Adrenal gland (tissue), 12 donors: ENCODE measurements around the gene BTBD18. TPM values are rescaled to one million over a fixed set of nuclear protein-coding genes. Genes with fewer than 3 reads are reported as not detected.

Experiments used
- DNase-seq, 7 donors: peaks; one replicate each; pipeline ENCODE4 v3.0.0-alpha.2; 2019 to 2020
- H3K27ac ChIP-seq, 5 donors: fragments of 200-600 bp; sonication (generic) in 4 of 5; 1 replicate in 3 of 5; 2 replicates in 2 of 5; pipeline versions ENCODE4 v1.5.1 to v1.8.0; 2016 to 2020; ENCODE audit warnings: mild to moderate bottlenecking in 1 of 5
- H3K27me3 ChIP-seq: fragments of 200-600 bp; 2 replicates; pipeline ENCODE4 v1.8.0; 2021
- H3K36me3 ChIP-seq, 2 donors: fragments of 200-600 bp; replicated peaks in 1 of 2; 1 replicate in 1 of 2; 2 replicates in 1 of 2; pipeline versions ENCODE4 v1.5.1 to v1.8.0; 2018 to 2022
- H3K4me1 ChIP-seq, 2 donors: fragments of 200-600 bp; replicated peaks in 1 of 2; 1 replicate in 1 of 2; 2 replicates in 1 of 2; pipeline versions ENCODE4 v1.5.1 to v1.8.0; 2018 to 2021
- H3K4me3 ChIP-seq, 4 donors: fragments of 200-600 bp; sonication (generic) in 3 of 4; one replicate each; pipeline ENCODE4 v1.5.1; 2016 to 2018
- H3K9me3 ChIP-seq, 3 donors: fragments of 200-600 bp; sonication (generic) in 1 of 3; replicated peaks in 1 of 3; 1 replicate in 2 of 3; 2 replicates in 1 of 3; pipeline versions ENCODE4 v1.5.1 to v1.8.0; 2016 to 2021
- CTCF ChIP-seq, 6 experiments: fragments of 450-650 bp in 4 of 6; fragments of 200-600 bp in 2 of 6; sonication (generic) in 1 of 6; IDR thresholded peaks; 1 replicate in 5 of 6; 2 replicates in 1 of 6; pipeline versions ENCODE4 v1.5.1 to v1.8.0; 2016 to 2021; ENCODE audit warnings: antibody characterized with exemption in 6 of 6, mild to moderate bottlenecking in 2 of 6, moderate library complexity in 1 of 6
- POLR2A ChIP-seq, 2 donors: fragments of 450-650 bp; IDR thresholded peaks; one replicate each; pipeline ENCODE4 v1.6.1; 2017; ENCODE audit warnings: antibody characterized with exemption in 2 of 2, mild to moderate bottlenecking in 2 of 2, moderate library complexity in 1 of 2
- WGBS, 4 donors: extraction: QIAGEN DNeasy Blood & Tissue Kit in 2 of 4; methylation state at CpG; one replicate each; pipeline versions ENCODE4 v1.1.5 to v1.1.7; 2013 to 2017; 5-methylcytosine and 5-hydroxymethylcytosine counted together
- intact Hi-C, 2 donors: fragments of 100-400 bp; cut with DNase I; formaldehyde crosslinking; loops; one replicate each; pipeline versions ENCODE4 v1.14.1 to v1.15.0; 2022 to 2023
- polyA plus RNA-seq, 3 donors: library from polyadenylated mRNA; stranded (reverse); fragments of 200-250 nt in 2 of 3; fragments of 350-450 nt in 1 of 3; fragmentation: Illumina TruSeq in 1 of 3; extraction: RNeasy Lipid Tissue Mini Kit (QIAGEN cat#74804) in 1 of 3; gene quantifications; one replicate each; pipeline ENCODE4 v1.2.3, GENCODE V29; 2013 to 2014
- total RNA-seq, 9 donors: library from RNA; depleted of rRNA in 4 of 9; stranded (reverse); fragments of >200 nt in 4 of 9; fragments of 120-200 nt in 1 of 9; fragmentation: NEBNext Ultra II Directional in 1 of 9; extraction: Animal tissue kit (Norgen Biotek cat#: 25700) in 1 of 9; gene quantifications; one replicate each; pipeline versions ENCODE4 v1.1.0 to v1.2.4, GENCODE V29; 2013 to 2023
- donor health status: healthy with polysubstance abuse.
- donor health status: Bipolar disorder and iron deficiency.
- donor health status: DM: yes; HTN: yes; CAD: no.
- donor health status: DM: no; HTN: no; CAD: no.
- donor health status: DM: no; HTN: no; CAD: no.
- donor health status: DM: yes; HTN: yes; CAD: no.

Gene BTBD18
- total and polyA plus RNA-seq, 12 donors = not detected

DNA sequence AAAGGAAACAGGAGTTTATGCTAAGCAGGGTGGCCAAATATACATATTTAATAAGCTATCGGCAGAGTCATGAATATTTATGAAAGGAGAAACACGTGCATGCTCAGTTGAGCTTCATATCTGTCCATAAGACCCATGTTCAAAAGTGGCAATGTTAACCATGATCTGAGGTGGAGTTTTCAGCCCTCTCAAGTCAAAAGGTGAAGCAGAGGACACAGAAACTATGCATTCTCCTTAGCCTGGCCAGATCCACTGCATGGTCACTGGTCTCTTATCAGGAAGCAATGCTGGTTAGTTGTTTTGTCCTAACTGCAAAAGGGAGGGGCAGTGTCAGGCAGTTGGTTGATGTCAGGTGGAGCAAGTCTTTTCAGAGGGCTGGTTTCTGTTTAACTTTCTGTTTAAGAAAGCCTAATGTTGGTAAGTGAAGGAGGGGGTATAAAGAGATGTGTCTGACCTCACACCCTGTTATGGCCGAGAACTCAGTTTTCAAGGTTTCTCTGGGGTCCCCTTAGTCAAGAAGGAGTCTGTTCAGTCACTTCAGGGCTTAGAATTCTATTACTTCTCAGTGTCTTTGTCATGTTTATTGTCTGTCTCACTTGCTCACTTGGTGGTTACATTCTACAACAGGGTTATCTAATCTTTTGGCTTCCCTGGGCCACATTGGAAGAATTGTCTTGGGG is 15.9 kb downstream of the BTBD18 start:
- Histone ChIP-seq H3K4me3 (no peak overlapping the region), H3K4me1 (peaks cover 2% of the 10 kb centered on the region in 2 donors), H3K27ac (no peak overlapping the region), H3K9me3 (no peaks in the 10 kb centered on the region), H3K36me3 (peaks cover 0 to 23% of the 10 kb centered on the region in 2 donors), H3K27me3 (no peaks in the 10 kb centered on the region)
- TF ChIP-seq CTCF (IDR thresholded peaks at IDR 0.05) = no peak
- TF ChIP-seq POLR2A (IDR thresholded peaks at IDR 0.05) = no peak
- intact Hi-C loops = no loop called here
- 78 to 88% (median 82%) methylated on average over 3 of the region's 3 CpGs for WGBS, 4 donors
- DNase-seq = no peak

GRCh38 chr11:57732661-57733060 is 19.0 kb downstream of the BTBD18 start:
- WGBS, 4 donors = 96 to 100% (median 99%) methylated on average over 1 of the region's 1 CpG
- no peak overlapping the region for H3K4me3 ChIP-seq
- intact Hi-C loops = no loop called here
- H3K27ac ChIP-seq = no peak overlapping the region
- TF ChIP-seq POLR2A (IDR thresholded peaks at IDR 0.05) (no peak), CTCF (IDR thresholded peaks at IDR 0.05) (no peak)
- peaks cover 0 to 2% of the 10 kb centered on the region in 2 donors for H3K36me3 ChIP-seq
- no peaks in the 10 kb centered on the region for H3K27me3 ChIP-seq
- H3K4me1 ChIP-seq = no peaks in the 10 kb centered on the region
- no peak for DNase-seq
- no peaks in the 10 kb centered on the region for H3K9me3 ChIP-seq

DNA sequence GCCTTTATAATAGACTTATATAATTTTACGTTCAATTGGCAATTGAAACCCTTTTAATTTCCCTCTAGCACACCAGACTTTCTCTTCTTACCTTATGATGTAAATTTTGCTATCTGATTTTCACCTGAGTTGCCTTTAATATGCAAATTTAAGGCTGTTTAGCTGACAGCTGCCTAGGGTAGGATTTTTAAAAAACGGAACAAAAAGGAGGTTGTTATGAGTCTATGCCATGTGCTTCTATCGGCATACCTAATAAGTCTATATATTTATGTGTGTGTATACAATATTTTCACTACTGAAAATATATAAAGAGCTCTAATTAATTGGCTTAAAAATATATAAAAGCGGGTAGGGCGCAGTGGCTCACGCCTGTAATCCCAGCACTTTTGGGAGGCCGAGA is 22.1 kb downstream of the BTBD18 start:
- Histone ChIP-seq H3K4me3 (no peak overlapping the region), H3K27me3 (no peaks in the 10 kb centered on the region), H3K36me3 (no peaks in the 10 kb centered on the region), H3K9me3 (no peaks in the 10 kb centered on the region), H3K27ac (no peak overlapping the region), H3K4me1 (no peaks in the 10 kb centered on the region)
- WGBS, 4 donors = 93 to 97% (median 94%) methylated on average over 7 of the region's 7 CpGs
- no peak for DNase-seq
- TF ChIP-seq POLR2A (IDR thresholded peaks at IDR 0.05) (no peak), CTCF (IDR thresholded peaks at IDR 0.05) (no peak)
- intact Hi-C loops = no loop called here

DNA sequence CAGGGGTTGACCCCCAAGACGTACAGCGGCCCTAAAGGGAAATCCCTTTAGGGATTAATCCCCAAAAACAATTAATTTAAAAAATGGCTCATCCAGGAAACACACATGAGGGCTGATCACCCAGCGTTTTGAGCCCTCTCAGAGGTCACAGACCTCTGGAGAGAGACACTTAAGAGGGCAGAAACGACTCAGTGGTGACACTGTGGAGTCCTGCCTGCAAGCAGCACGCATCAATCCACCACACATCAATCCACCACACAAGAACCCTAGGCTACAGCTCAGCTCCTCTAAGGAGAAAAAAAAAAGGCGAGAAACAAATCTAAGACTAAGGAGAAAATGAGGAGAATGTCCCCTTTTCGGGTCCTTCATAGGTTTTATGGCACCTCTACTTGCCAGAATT is 22.8 kb downstream of the BTBD18 start:
- Histone ChIP-seq H3K9me3 (no peaks in the 10 kb centered on the region), H3K4me3 (no peak overlapping the region), H3K27me3 (no peaks in the 10 kb centered on the region), H3K27ac (no peak overlapping the region), H3K36me3 (no peaks in the 10 kb centered on the region), H3K4me1 (no peaks in the 10 kb centered on the region)
- DNase-seq = no peak
- intact Hi-C loops = no loop called here
- WGBS, 4 donors = 69 to 78% (median 76%) methylated on average over 7 of the region's 7 CpGs
- TF ChIP-seq POLR2A (IDR thresholded peaks at IDR 0.05) = no peak
- no peak for TF ChIP-seq CTCF (IDR thresholded peaks at IDR 0.05)
